Karpas-422 (cell line): ENCODE data around the gene ZIC1. TPM values are rescaled to one million over a fixed set of nuclear protein-coding genes. Genes with fewer than 3 reads are reported as not detected.

Experiments
- DNase-seq: peaks from one replicate; pipeline ENCODE4 v3.0.0-alpha.2; 2015
- H2AFZ ChIP-seq: fragments of 200-600 bp; sonication (generic); 2 replicates; pipeline ENCODE4 v1.6.1; 2014; ENCODE audit warnings: antibody characterized with exemption, low read length, mixed read lengths
- H3K27ac ChIP-seq: fragments of 200-600 bp; sonication (generic); 2 replicates; pipeline ENCODE4 v1.5.1; 2014; ENCODE audit warnings: mild to moderate bottlenecking, low read length, moderate library complexity
- H3K27me3 ChIP-seq: fragments of 200-600 bp; sonication (generic); 2 replicates; pipeline ENCODE4 v1.6.1; 2014; ENCODE audit warnings: low read length, mixed read lengths
- H3K36me3 ChIP-seq: fragments of 200-600 bp; sonication (generic); 2 replicates; pipeline ENCODE4 v1.6.1; 2014; ENCODE audit warnings: low read length, mixed read lengths; ENCODE audit not compliant: insufficient read depth
- H3K4me1 ChIP-seq: fragments of 200-600 bp; sonication (generic); 2 replicates; pipeline ENCODE4 v1.6.1; 2014; ENCODE audit warnings: mild to moderate bottlenecking, low read length, mixed read lengths
- H3K4me2 ChIP-seq: fragments of 200-600 bp; sonication (generic); 2 replicates; pipeline ENCODE4 v1.6.1; 2014; ENCODE audit warnings: low read length, low read depth, mild to moderate bottlenecking; ENCODE audit not compliant: poor library complexity, severe bottlenecking
- H3K4me3 ChIP-seq: fragments of 200-600 bp; sonication (generic); 2 replicates; pipeline ENCODE4 v1.5.1; 2014; ENCODE audit warnings: mild to moderate bottlenecking, antibody characterized with exemption, low read length, mixed read lengths
- H3K79me2 ChIP-seq: fragments of 200-600 bp; sonication (generic); 2 replicates; pipeline ENCODE4 v1.6.1; 2014; ENCODE audit warnings: mild to moderate bottlenecking, low read length, mixed read lengths
- H3K9ac ChIP-seq: fragments of 200-600 bp; sonication (generic); 2 replicates; pipeline ENCODE4 v1.6.0; 2014; ENCODE audit warnings: low read length
- H3K9me2 ChIP-seq: fragments of 200-600 bp; sonication (generic), shearing (Covaris generic); replicated peaks from 2 replicates; pipeline ENCODE4 v1.6.0; 2014; ENCODE audit warnings: mild to moderate bottlenecking, low read length, moderate library complexity; ENCODE audit not compliant: insufficient read depth
- H3K9me3 ChIP-seq: fragments of 300-700, 200-600 bp; sonication (generic); 2 replicates; pipeline ENCODE4 v1.6.1; 2014; ENCODE audit warnings: low read length, mixed read lengths
- H4K20me1 ChIP-seq: fragments of 200-600 bp; sonication (generic); 2 replicates; pipeline ENCODE4 v1.6.1; 2014; ENCODE audit warnings: mild to moderate bottlenecking, antibody characterized with exemption, low read length, low read depth; ENCODE audit not compliant: insufficient read depth
- total RNA-seq: library from RNA; depleted of rRNA; stranded (reverse); fragments of >200 nt; shearing (Covaris generic); gene quantifications from 2 replicates; pipeline ENCODE4 v1.2.3, GENCODE V29; 2014; ENCODE audit warnings: low replicate concordance

ZIC1 gene
- total RNA-seq, 1 experiment from 2014 or later = not detected

DNA sequence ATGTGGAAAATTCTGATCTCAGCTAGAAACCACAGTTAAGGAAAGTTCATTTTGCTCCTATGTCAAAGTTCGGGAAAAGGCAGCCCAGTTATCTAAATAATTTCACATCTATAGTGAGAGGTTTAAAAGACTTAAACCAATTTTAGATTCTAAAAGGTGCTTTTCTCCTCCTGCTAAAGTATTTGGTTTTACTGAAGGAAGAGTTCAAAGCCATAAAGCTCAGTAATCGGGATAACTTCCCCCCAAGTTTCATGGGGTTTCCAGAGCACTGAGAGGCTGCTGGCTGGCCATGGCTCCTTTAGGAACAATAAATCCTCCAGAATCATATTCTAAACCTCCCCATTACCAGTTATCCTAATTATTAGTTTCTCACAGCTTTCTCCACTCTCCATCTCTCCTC is 41.0 kb upstream of the ZIC1 start:
- no peaks in the 10 kb centered on the region for H3K9me3 ChIP-seq
- H3K4me1 ChIP-seq = no peaks in the 10 kb centered on the region
- no peak overlapping the region for H3K27ac ChIP-seq
- H3K36me3 ChIP-seq = no peaks in the 10 kb centered on the region
- no peaks in the 10 kb centered on the region for H3K27me3 ChIP-seq
- no peak overlapping the region for H3K4me2 ChIP-seq
- H4K20me1 ChIP-seq = no peaks in the 10 kb centered on the region
- H3K9ac ChIP-seq = no peak overlapping the region
- no peak for DNase-seq
- no peaks in the 10 kb centered on the region for H3K79me2 ChIP-seq
- no peak overlapping the region for H3K4me3 ChIP-seq
- H2AFZ ChIP-seq = no peak overlapping the region
- H3K9me2 ChIP-seq = no peaks in the 10 kb centered on the region

DNA sequence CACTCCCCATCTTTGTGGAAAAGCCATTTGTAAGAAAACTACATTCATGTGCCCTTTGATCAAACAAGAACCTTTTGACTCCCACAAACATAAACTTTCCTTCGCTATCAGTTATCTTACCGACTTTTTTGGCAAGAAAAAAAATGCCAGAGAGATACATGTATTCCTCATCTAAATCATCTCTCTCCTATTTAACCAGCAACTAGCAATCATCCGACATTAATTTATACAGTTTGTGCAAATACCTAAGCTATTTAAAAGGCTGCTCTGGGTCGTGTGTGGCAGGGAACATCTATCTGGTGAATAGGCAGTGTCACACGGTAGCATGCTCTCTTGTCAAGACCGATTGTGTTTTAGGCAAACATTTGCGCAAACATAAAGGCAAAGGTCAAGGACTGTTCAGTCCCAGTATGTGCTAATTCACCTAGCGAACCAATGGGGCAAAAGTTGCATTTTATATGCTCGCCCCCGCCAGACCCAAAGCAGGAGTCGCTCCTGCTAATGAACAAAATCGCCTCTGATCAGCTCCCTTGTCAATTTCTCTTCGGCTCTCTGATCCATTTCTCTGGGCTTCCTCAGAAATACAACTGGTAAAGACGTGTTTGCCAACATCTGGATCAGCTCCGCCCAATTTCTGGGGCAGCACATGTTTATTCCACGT is 40.5 kb upstream of the ZIC1 start:
- no peaks in the 10 kb centered on the region for H3K9me3 ChIP-seq
- H3K36me3 ChIP-seq = no peaks in the 10 kb centered on the region
- no peak overlapping the region for H3K27ac ChIP-seq
- no peak overlapping the region for H3K4me2 ChIP-seq
- DNase-seq = no peak
- no peaks in the 10 kb centered on the region for H3K9me2 ChIP-seq
- H3K9ac ChIP-seq = no peak overlapping the region
- H3K4me1 ChIP-seq = no peaks in the 10 kb centered on the region
- no peaks in the 10 kb centered on the region for H3K79me2 ChIP-seq
- H3K4me3 ChIP-seq = no peak overlapping the region
- no peaks in the 10 kb centered on the region for H3K27me3 ChIP-seq
- H4K20me1 ChIP-seq = no peaks in the 10 kb centered on the region
- no peak overlapping the region for H2AFZ ChIP-seq

DNA sequence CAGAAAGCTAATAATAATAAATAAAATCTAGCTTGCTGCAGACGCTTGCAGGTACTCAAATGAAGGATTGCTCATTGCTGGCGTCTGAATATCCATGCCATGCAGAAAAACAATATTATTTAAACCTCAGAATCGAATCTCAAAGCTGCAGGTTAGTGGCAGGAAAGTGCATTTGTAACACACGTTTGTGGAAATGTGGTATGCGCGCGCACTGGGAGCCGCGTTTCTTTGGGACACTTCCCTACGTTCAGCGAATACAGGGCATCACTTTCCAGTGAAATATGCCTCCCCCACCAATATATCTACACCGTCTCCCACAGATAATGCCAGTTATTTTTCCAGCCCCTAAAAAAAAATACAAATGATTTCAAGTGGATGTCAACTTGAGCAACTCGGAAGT is 39.9 kb upstream of the ZIC1 start:
- no peak overlapping the region for H3K27ac ChIP-seq
- no peaks in the 10 kb centered on the region for H3K4me1 ChIP-seq
- H3K79me2 ChIP-seq = no peaks in the 10 kb centered on the region
- DNase-seq = no peak
- no peak overlapping the region for H3K4me2 ChIP-seq
- H2AFZ ChIP-seq = no peak overlapping the region
- no peaks in the 10 kb centered on the region for H3K36me3 ChIP-seq
- no peaks in the 10 kb centered on the region for H4K20me1 ChIP-seq
- H3K9me2 ChIP-seq = no peaks in the 10 kb centered on the region
- H3K4me3 ChIP-seq = no peak overlapping the region
- H3K27me3 ChIP-seq = no peaks in the 10 kb centered on the region
- H3K9me3 ChIP-seq = no peaks in the 10 kb centered on the region
- no peak overlapping the region for H3K9ac ChIP-seq

DNA sequence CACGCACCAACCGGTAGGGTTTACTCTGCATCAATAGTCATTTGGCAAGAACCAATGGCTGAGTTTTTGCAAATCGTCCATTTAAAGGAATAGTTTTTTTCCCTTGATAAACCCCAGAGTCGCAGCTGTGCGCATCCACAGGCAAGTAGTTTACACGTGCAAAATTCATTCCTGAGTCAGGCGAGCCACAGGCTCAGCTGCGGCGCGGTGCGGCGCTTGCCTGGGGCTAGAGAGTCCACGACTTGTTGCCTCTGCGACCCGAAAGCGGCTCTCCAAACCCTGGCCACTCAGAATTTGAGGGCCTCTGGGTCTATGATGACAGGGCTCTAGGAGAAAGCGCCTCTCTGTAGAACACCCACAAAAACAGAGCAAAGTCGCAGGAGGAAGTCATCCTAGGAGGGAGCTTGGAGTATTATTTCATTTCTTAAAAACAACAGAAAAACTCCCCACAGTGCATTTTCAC is 39.5 kb upstream of the ZIC1 start:
- H3K9me3 ChIP-seq = no peaks in the 10 kb centered on the region
- H4K20me1 ChIP-seq = no peaks in the 10 kb centered on the region
- no peak overlapping the region for H3K4me3 ChIP-seq
- no peaks in the 10 kb centered on the region for H3K36me3 ChIP-seq
- H3K27ac ChIP-seq = no peak overlapping the region
- DNase-seq = no peak
- no peak overlapping the region for H2AFZ ChIP-seq
- H3K27me3 ChIP-seq = no peaks in the 10 kb centered on the region
- no peaks in the 10 kb centered on the region for H3K9me2 ChIP-seq
- no peak overlapping the region for H3K9ac ChIP-seq
- no peaks in the 10 kb centered on the region for H3K4me1 ChIP-seq
- no peaks in the 10 kb centered on the region for H3K79me2 ChIP-seq
- no peak overlapping the region for H3K4me2 ChIP-seq

DNA sequence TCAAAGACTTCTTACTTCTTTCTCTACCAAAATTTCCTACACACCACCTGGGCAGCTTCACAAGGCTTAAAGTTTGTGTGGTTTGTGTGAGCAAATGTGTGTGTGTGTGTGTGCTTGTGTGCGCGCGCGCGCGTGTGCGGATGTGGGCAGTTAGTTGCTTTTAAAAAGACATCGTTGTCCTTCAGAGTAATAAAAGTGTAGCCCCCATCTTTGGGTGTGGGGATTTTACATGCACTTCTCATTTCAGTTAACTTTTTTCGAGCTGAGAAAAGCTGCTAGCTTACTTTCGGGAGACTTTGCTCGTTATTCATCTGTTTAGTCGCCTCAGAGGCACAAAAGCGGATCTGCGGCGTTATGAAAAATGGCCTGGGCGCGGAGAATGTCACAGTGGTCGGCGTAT is 38.8 kb upstream of the ZIC1 start:
- Histone ChIP-seq H3K4me2 (no peak overlapping the region), H3K36me3 (no peaks in the 10 kb centered on the region), H3K79me2 (no peaks in the 10 kb centered on the region), H2AFZ (no peak overlapping the region), H3K4me1 (no peaks in the 10 kb centered on the region), H3K27me3 (no peaks in the 10 kb centered on the region), H3K9me3 (no peaks in the 10 kb centered on the region), H3K9ac (no peak overlapping the region), H4K20me1 (no peaks in the 10 kb centered on the region), H3K9me2 (no peaks in the 10 kb centered on the region), H3K4me3 (no peak overlapping the region), H3K27ac (no peak overlapping the region)
- DNase-seq = no peak

DNA sequence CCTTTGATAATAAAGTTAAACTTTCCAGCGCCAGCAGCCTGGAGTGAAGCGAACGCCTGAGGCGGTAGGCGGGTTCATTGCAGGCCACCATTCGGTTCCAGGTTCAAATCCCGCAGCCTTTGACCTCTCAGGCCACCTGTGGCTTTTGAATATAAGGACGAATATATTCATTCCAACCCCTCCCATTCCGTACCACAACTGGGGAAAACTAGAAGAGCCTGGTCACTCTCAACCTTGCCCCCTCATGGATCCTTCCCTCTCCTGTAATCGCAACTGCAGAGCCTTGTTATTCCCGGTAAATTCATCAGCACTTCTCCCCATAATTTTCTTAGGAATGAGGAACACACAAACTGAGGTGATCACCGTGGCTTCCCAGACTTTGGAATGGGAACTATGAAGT is 38.0 kb upstream of the ZIC1 start:
- Histone ChIP-seq H4K20me1 (no peaks in the 10 kb centered on the region), H3K9me3 (no peaks in the 10 kb centered on the region), H3K4me3 (no peak overlapping the region), H3K4me1 (no peaks in the 10 kb centered on the region), H3K4me2 (no peak overlapping the region), H3K36me3 (no peaks in the 10 kb centered on the region), H3K79me2 (no peaks in the 10 kb centered on the region), H3K9me2 (no peaks in the 10 kb centered on the region), H3K27me3 (no peaks in the 10 kb centered on the region), H2AFZ (no peak overlapping the region), H3K27ac (no peak overlapping the region), H3K9ac (no peak overlapping the region)
- DNase-seq = no peak

DNA sequence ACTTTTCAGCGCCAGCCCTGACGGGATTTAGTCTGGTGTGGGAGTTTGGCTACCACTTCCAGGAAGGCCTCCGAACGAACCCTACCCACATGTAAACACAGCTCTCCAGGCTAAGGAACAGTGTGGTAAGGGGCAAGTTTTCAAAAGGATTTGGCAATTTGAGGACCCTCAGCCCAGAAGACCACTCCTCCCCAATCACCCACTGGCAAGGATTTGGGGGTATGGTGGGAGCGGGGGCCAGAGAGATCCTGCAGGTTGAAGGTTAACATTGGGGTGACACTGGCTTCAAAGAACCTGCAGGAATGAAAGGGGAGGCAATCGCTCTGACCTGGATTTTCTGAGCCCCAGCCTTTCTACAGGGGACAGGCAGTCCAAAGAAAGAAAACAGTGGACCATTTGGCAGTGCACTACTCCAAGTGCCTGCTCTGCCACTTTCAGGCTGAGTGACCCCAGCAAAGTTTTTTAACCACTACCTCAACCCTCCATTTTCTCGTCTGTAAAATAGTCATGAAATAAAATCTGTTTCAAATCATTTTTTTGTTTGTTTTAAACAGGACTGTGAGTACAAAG is 37.3 kb upstream of the ZIC1 start:
- H3K36me3 ChIP-seq = no peaks in the 10 kb centered on the region
- no peaks in the 10 kb centered on the region for H3K4me1 ChIP-seq
- H3K4me2 ChIP-seq = no peak overlapping the region
- H3K27me3 ChIP-seq = no peaks in the 10 kb centered on the region
- no peak overlapping the region for H3K9ac ChIP-seq
- H3K9me3 ChIP-seq = no peaks in the 10 kb centered on the region
- H2AFZ ChIP-seq = no peak overlapping the region
- H4K20me1 ChIP-seq = no peaks in the 10 kb centered on the region
- H3K9me2 ChIP-seq = no peaks in the 10 kb centered on the region
- DNase-seq = no peak
- no peak overlapping the region for H3K27ac ChIP-seq
- H3K4me3 ChIP-seq = no peak overlapping the region
- H3K79me2 ChIP-seq = no peaks in the 10 kb centered on the region

DNA sequence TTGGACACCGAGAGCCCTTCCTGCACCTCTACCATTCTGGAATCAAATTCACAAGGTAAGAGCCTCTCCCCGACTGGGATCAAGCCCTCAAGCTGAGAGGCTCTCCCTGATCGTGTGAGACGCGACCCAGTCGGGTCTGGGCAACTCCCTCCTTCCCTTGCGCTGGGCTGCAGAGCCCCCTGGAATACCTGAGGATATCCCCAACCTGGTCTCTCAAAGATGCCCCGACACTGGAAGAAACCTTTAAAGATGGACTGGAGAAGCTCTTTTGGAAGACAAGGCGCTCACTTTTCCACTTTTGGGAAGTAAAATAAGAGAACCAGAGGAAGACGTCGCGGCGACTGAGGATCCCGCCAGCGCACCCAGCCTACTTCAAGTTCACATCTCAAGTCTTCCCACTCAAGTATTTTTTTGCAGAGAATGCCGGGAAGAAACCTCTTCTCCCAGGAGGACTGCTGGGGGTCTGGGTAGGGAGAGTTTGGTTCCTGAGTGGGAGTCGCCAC is 36.6 kb upstream of the ZIC1 start:
- no peaks in the 10 kb centered on the region for H3K9me3 ChIP-seq
- no peaks in the 10 kb centered on the region for H3K36me3 ChIP-seq
- no peak overlapping the region for H3K4me3 ChIP-seq
- no peak for DNase-seq
- no peak overlapping the region for H3K9ac ChIP-seq
- no peaks in the 10 kb centered on the region for H3K27me3 ChIP-seq
- H3K27ac ChIP-seq = no peak overlapping the region
- H4K20me1 ChIP-seq = no peaks in the 10 kb centered on the region
- no peaks in the 10 kb centered on the region for H3K9me2 ChIP-seq
- H3K4me1 ChIP-seq = no peaks in the 10 kb centered on the region
- H3K4me2 ChIP-seq = no peak overlapping the region
- H2AFZ ChIP-seq = no peak overlapping the region
- no peaks in the 10 kb centered on the region for H3K79me2 ChIP-seq
